ENCODE data around the gene PDLIM5.

DNA sequence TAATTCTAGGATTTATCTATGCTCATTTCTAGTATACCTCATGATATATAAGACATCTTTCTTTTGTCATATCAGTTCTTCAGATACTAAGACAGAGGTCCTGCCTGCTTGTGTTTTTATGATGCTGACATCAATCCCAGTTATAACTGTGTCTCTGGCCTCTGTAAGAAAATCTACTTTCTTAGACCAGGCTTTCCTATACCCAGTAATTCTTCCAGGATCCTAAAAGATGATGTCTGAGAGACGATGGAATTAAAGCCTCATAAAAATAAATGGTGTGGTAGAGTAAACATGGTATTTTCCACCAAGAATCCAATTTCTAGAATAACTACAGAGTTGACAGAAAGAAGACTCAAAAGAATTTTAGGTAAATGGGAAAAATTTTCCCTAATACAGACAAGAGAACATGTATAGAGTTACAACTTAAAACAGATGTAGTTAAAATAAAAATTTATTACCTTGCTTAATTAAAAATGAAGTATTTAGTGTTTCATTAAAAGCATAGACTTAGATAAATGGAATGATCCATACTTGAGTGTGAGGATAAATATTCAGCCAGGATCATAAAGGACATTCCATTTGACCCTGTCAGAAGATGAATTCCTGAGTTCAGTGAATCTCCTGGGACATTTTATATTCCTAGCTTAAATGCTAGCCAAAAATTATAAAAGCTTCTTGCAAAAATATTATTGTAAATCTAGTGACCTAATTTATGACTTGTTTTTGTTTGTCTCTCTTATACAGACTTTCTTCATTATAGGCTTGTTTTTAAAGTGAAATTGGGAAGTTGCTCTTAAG is 137.4 kb downstream of the PDLIM5 start:
- TF ChIP-seq POLR2AphosphoS5 (IDR thresholded peaks at IDR 0.05) (no peak), CTCF (IDR thresholded peaks at IDR 0.05) (no peak), POLR2A (IDR thresholded peaks at IDR 0.05) (no peak), EP300 (IDR thresholded peaks at IDR 0.05) (no peak)

Data from suprapubic skin (tissue), 4 donors.